HG02759 (cell line): ENCODE results near the gene KBTBD7.
A peak's percentile ranks its signal among the peaks of the same experiment; 100 is the strongest.

ENCODE experiments used
- ATAC-seq: cut with Tn5 transposase; IDR thresholded peaks from one replicate; pipeline ENCODE4 v1.9.1; 2021; ENCODE audit warnings: mild to moderate bottlenecking, moderate library complexity; ENCODE audit not compliant: unreplicated experiment

Gene KBTBD7, protein sequence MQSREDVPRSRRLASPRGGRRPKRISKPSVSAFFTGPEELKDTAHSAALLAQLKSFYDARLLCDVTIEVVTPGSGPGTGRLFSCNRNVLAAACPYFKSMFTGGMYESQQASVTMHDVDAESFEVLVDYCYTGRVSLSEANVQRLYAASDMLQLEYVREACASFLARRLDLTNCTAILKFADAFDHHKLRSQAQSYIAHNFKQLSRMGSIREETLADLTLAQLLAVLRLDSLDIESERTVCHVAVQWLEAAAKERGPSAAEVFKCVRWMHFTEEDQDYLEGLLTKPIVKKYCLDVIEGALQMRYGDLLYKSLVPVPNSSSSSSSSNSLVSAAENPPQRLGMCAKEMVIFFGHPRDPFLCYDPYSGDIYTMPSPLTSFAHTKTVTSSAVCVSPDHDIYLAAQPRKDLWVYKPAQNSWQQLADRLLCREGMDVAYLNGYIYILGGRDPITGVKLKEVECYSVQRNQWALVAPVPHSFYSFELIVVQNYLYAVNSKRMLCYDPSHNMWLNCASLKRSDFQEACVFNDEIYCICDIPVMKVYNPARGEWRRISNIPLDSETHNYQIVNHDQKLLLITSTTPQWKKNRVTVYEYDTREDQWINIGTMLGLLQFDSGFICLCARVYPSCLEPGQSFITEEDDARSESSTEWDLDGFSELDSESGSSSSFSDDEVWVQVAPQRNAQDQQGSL

DNA sequence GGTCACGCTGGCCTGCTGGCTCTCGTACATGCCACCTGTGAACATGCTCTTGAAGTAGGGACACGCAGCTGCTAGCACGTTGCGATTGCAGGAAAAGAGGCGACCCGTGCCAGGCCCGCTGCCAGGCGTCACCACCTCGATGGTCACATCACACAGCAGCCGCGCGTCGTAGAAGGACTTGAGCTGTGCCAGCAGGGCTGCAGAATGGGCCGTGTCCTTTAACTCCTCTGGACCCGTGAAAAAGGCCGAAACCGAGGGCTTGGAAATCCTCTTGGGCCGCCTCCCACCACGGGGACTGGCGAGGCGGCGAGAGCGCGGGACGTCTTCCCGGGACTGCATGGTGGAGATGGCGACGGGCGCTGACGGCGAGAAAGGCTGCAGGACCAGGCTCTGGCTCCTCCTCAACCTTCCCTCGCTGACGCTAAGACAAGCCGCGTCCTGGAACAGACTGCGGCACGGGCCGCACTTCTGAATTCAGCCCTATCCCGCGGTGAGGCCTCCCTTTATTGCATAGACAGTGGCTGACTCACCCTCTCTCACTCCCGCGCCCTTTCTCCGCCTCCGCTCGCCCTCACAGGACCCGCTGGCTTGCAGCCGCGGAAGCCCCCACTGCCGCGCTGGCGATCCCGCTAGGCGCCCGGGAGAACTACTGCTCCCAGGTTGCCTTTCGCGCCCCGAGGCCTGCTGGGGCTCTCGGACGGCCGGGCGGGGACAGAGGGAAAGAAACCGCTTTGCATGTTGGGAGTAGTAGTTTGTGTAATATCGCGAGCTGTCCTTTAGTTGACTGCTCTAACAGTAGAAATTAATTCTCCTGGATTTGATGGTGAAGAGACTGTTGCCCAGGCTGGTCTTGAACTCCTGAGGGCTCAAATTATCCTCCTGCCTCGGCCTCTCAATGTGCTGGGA lies at the start of gene KBTBD7:
TSS of gene KBTBD7 (minus strand) at position 651 of the 906 bp plus-strand sequence. CDS start at position 339, 312 bp downstream.
- peak; percentile 98 for ATAC-seq

DNA sequence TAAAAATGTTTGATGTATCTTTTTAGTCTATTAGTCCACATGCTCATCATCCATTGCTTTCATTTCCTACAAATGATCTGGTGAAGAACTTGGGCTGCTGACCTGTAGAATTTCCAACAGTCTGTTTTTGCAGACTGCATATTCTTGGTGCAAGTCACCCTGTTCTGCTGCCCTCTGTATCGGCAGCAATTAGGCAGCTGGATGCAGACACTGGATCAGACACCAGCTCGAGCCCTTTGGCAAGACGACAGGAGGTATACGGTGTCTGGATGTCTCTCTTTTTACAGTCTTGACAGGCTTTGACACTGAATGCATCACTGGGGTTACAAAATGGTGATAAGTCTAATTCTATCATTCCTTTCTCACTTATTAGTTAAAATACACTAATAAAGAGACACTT lies 47.3 kb upstream of the KBTBD7 start:
- ATAC-seq, result no peak

DNA sequence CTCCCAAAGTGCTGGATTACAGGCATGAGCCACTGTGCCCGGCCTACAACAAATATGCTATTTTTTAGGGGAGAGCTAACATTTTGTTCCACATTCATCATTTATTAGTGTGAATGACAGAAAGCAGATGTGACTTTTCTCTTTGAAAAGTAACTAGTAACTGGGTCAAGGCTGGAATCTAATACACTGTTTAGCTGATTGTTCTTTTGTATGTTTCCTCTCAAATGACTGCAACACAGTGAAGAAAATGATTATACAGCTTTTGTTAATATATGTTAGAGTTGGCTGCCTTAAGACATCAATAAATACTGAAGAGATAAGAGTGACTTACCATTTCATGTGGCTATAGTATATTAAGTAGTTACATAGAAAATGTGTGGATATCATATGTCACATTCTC lies 42.0 kb upstream of the KBTBD7 start:
- no peak for ATAC-seq

DNA sequence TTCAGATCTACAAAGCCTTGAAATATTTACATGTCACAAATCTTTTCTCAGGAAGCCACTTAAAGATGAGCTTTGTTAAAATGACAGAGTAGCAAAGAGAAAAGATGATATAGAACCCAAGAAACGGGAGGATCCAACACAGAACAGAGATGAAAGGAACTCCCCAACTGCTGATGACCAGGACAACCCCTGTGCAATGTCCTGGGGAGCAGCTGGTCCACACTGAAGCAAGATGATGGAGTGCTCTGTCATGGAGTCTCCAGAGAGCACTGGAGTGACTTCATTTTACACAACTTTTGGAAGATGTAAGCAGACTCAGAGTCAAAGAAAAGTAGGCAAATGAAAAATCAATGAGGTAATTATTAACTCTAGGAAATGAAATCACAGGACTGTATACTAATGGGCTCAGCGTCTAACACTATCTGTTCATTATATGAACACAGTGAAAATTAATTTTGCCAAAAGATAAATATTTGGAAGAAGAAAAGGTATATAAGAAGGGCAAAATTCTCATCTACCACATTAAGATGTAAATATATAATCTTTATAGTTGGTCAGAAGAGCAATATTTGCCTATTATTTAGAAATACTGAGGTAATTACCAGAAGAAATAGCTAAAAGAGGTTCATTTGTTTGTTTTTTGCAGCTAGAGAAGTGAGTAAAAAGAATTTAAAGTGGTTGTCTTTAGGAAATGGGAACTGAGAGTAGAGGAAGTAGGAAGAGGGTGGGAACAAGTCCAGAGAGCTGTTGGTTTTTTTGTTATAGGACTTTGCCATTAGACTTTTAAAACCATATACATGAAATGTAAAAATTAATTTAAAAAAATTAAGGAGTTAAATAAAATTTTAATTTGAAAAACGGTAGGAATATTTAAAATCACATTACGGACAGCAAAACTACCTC lies 38.5 kb upstream of the KBTBD7 start:
- ATAC-seq, result no peak

DNA sequence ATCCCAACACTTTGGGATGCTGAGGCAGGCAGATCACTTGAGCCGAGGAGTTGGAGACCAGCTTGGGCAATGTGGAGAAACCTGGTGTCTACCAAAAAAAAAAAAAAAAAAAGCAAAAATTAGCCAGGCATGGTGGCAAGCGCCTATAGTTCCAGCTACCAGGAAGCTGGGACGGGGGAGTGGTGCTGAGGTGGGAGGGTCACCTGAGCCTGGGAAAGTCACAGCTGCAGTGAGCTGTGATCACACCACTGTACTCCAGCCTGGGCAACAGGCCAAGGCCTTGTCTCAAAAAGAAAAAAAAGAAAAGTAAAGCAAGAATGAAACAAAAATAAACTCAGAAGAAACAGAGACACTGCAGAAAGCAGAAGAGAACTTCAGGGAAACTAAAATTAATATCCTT lies 37.4 kb upstream of the KBTBD7 start:
- ATAC-seq, result no peak

DNA sequence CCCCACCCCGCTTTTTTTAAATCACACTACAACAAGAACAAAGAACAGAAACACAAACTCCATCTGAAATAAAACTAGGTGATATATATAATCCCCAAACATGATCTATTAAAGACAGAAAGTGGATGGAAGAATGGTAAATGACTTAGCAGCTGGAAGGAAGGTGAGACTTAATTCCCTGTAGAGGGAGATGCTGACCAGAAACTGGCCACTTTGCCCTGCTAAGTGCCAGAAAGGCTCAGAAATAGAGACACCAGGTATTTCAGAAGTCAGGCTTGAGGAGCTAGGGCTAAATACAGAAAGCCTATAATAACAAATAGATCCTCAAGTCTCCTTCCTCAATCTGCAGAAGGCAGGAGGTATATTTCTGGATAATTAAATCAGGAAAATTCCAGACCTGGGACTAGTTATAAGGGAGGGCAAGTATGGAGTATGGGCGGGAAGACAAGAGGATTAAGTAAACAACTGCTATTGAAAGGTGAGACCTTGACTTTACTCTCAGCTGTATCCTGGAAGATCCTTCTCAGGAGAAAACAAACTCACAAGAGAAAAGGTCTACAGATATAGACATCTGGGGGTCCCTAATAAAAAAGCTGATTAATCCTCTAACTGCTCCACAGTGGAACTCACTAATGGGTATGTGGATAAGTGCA lies 36.8 kb upstream of the KBTBD7 start:
- no peak for ATAC-seq

DNA sequence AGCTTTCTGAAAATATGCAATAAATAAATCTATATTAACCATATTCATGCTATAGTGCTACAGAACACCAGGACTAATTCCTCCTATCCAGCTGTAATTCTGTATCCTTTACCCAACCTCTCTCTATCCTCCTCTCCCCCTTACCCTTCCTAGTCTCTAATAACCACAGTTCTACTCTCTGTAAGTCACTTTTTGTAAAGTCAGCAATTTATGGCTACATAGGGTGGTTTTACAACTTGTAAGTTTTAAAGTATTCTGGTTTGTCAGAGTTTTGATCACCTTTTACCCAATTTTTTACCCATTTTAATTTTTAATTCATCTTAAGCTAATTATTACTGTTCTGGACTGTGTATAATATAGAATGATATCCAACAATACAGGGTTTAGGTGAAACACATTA lies 35.0 kb upstream of the KBTBD7 start:
- no peak for ATAC-seq

DNA sequence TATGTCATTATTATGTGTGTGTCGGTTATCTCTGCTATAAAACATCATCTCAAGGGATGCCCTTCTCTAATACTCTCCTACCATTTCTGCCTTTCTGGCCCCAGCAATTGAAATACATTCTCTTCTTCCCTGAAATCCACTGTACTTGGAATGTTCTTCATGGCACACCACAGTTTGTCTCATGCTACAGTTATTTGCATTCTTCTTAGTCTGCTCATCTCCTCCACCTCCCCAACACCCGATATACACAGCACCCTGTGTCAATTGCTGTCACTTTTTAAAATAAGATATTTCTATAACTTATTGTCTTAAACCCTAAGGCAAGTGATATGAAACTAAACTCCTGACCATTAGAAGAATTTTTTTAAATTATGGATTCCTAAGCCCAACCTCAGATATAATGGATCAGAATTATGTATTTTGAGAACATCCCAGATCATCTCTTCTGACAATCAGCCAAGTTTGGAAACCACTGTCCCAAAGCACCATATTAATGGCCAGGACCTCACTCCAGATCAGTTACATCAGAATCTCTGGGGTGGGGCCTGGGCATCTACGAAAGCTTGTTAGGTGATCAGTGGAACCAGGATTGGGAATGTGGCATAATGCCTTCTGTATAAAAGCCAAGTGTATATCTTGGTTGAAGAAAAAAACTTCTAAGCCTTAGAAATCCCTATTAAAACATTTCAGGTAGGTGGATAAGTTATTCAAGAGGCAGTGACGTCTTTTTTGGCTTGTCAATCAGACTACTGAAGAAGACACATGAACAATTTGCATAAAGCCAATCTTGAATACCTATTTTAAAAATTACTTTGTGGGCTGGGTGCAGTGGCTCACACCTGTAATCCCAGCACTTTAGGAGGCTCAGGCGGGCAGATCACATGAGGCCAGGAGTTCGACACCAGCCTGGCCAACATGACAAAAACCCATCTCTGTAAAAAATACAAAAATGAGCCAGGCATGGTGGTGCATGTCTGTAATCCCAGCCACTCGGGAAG lies 30.0 kb upstream of the KBTBD7 start:
- ATAC-seq, result no peak

DNA sequence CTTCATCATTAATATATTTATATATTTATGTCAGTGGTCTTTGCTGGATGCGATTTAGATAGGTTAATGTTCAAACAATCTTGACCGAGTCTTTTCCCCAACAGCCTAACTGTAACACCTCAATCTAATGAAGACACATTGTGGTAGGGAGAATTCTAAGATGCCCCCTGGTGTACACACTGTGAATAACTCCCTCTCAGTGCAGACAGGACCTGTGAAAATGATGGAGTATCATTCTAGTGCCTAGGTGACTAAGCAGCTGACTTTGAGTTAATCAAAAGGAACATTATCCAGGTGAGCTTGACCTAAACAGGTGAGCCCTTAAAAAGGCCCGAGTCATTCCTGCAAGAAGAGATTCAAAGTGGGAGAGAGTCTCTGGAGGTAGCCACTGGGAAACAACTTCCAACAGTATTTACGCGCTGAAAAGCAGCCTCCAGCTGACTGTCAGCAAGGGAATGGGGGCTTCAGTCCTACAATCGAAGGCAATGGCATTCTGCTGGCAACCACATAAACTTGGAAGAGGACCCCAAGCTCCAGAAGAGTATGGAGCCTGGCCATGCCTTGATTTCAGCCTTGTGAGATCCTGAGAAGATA lies 28.0 kb upstream of the KBTBD7 start:
- ATAC-seq, result no peak

DNA sequence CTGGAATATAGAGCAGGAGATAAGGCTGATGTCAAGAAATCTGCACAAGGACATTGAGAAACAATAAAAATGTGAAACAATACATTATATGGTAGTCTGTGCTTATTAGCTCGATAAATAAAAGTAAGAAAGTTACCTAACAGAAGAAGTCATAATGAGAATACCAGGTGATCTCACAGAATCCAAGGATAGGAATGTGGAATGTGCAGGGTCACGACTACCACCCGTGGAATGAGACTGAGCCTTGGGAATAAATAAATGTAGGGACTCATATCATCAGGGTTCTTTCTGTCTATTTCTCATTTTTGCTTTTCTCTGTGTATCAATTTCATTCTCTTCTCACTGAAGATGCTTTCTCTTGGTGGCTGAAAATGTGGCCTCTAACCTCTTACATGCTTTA lies 26.0 kb upstream of the KBTBD7 start:
- no peak for ATAC-seq

DNA sequence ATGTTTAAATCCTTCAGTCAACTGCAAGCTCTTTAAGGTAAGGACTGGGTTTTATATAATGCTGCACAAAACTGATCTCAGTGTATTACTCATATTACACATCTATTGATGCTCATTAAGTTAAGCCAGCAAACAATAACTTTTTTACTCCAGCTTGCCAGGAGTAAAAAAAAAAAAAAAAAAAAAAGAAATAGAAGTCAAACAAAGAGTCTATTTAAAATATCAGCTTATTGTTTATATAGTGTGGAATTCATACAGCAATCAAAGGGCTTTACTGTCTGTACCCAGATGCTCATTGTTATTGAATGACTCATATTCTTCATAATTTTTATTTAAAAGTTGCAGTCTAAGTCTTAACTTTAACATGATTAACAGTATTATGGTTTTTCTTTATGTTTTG lies 21.8 kb upstream of the KBTBD7 start:
- ATAC-seq, result no peak

DNA sequence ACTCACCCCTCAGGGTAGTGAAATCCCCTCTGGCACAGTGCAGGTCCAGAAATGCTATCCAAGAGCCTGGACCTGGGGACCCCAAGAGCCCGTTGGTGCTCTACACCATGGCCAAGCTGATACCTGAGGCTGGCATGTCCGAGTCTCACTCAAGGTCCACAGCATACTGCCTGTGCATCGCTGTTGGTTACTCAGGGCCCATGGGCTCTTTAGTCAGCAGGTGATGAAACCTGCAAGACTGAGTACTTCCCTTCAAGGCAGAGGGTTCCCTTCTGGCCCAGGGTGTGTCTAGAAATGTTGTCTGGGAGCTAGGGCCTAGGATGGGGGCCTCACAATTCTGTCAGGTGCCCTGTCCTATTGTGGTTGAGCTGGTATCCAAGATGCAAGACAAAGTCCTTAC lies 19.6 kb upstream of the KBTBD7 start:
- ATAC-seq, result no peak

DNA sequence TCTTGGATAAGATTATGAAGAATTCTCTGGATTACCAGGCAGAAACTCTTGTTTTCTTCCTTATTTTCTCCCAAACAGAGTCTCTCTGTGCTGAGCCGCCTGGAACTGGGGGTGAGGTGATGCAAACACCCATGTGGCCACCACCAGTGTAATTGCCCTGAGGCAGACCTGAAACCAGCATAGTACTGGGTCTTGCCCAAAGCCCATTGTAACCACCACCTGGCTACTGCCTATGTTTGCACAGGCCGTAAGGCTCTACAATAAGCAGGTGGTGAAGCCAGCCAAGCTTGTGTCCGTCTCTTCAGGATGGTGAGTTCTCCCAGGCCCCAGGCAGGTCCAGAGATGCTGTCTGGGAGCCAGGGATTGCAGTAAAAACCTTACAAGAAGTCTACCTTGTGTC lies 18.9 kb upstream of the KBTBD7 start:
- ATAC-seq, result no peak

DNA sequence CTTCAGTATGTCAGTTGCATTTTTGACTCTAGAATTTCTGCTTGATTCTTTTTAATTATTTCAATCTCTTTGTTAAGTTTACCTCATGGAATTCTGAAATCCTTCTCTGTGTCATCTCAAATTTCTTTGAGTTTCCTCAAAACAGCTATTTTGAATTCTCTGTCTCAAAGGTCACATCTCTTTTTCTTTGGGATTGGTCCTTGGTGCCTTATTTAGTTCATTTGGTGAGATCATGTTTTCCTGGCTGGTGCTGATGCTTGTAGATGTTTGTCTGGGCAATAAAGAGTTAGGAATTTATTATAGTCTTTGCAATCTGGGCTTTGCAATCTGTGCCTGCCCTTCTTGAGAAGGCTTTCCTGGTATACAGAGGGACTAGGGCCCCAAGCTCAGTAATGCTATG lies 18.5 kb upstream of the KBTBD7 start:
- ATAC-seq, result no peak

DNA sequence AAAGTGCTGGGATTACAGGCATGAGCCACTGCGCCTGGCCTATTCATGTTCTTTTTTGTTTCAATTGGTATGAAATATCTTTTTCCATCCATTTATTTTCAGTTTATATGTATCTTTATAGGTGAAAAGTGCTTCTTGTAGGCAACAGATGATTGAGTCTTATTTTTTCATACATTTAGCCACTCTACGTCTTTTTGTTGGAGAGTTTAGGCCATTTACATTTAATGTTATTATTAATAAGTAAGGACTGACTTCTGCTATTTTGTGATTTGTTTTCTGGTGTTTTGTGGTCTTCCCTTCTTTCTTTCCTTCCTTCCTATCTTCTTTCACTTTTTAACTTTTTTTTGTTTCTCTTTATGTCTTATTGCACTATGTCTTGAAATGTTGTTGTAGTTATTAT lies 16.7 kb upstream of the KBTBD7 start:
- no peak for ATAC-seq

DNA sequence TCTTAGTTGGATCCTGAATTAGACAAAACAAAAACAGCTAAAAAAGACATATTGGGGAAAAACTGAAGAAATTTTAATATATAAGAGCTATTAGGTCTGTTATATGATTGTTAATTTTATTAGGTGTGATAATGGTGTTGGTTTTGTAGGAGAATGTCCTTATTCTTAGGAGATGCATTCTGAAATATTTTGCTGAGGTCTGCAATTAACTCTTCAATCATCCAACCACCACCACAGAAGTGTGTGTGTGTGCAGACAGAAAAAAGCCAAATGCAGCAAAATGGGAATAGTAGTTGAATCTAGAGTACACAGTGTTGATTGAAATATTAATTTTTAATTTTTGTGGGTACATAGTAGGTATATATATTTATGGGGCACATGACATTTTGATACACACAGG lies 12.1 kb upstream of the KBTBD7 start:
- ATAC-seq, result no peak

DNA sequence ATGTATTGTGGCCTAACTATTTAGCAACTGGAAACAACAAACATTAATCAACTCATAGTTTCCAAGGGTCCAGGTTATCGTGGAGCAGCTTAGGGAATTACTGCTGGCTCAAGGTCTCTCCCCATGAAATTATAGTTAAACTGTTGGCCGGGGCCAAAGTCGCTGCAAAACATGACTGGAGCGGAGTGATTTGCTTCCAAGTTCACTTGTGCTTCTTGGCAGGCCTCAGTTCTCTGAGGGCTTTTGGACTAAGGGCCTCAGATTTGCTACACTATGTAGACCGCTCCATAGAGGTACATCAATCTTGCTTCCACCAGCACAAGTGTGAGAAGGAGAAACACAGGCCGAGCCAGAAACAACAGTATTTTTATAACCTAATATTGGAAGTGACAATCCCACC lies 9.4 kb upstream of the KBTBD7 start:
- no peak for ATAC-seq

DNA sequence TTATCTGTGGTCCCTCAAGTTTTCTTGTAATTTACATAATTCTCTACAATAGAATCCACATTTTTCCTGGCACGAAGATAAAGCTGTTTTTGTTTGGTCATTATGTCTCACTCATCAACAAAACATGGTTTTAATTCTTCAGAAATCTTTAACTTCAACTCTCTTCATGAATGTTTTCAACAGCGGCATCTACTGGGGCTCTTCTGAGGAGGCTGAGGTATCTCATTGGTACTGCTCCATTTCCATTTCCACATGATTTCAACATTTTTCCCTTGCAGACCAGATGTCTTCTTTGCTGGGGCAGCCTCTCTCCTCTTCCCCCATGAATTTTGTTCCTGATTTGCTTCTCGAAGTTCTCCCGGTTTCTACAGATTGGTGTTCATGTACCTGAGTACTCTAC lies 5.8 kb upstream of the KBTBD7 start:
- no peak for ATAC-seq
